H1 (cell line): ENCODE results near the gene SYDE1. TPM values are rescaled to one million over a fixed set of nuclear protein-coding genes. Genes with fewer than 3 reads are reported as not detected.

ENCODE experiments used
- CTCF ChIA-PET: fragments of 300-600 bp; sonication (Branson Sonifier 250); formaldehyde crosslinking; loops from one replicate; lab custom pipeline; 2021; ENCODE audit not compliant: partially characterized antibody; lab: Charles Lee
- POLR2A ChIA-PET: fragments of 300-600 bp; sonication (Branson Sonifier 250); formaldehyde crosslinking; loops from one replicate; lab custom pipeline; 2021; ENCODE audit warnings: inconsistent platforms; ENCODE audit not compliant: partially characterized antibody; lab: Charles Lee
- DNase-seq, 2 experiments: peaks; one replicate each; pipeline versions ENCODE4 v3.0.0 to v3.0.0-alpha.2; 2010 to 2022; ENCODE audit warnings: low spot score in 2 of 2, low read depth in 1 of 2, mixed read lengths in 1 of 2
- FAIRE-seq: peaks from 2 replicates; lab custom pipeline; 2011; peaks lifted over from hg19 to GRCh38; lab: Jason Lieb, UNC
- H2AFZ ChIP-seq: 2 replicates; pipeline ENCODE4 v1.8.1; 2012; ENCODE audit warnings: low read length, inconsistent platforms
- H2AK5ac ChIP-seq: 2 replicates; pipeline ENCODE4 v1.6.1; 2013; ENCODE audit warnings: low read depth, low read length
- H2BK120ac ChIP-seq: replicated peaks from 2 replicates; pipeline ENCODE3; 2013; ENCODE audit warnings: low read depth, low read length, inconsistent platforms
- H2BK12ac ChIP-seq: 2 replicates; pipeline ENCODE4 v1.6.1; 2013; ENCODE audit warnings: low read depth, low read length
- H2BK15ac ChIP-seq: 2 replicates; pipeline ENCODE4 v1.6.1; 2013; ENCODE audit warnings: low read length
- H2BK20ac ChIP-seq: 2 replicates; pipeline ENCODE4 v1.6.1; 2013; ENCODE audit warnings: low read length
- H2BK5ac ChIP-seq: 2 replicates; pipeline ENCODE4 v1.6.1; 2013; ENCODE audit warnings: low read depth, low read length
- H3K14ac ChIP-seq: 2 replicates; pipeline ENCODE4 v1.6.1; 2013; ENCODE audit warnings: inconsistent platforms; ENCODE audit not compliant: insufficient read length
- H3K18ac ChIP-seq: 2 replicates; pipeline ENCODE4 v1.6.1; 2013; ENCODE audit warnings: low read length; ENCODE audit errors: extremely low read depth
- H3K23ac ChIP-seq: 2 replicates; pipeline ENCODE4 v1.6.1; 2013; ENCODE audit warnings: inconsistent platforms; ENCODE audit not compliant: insufficient read length
- H3K23me2 ChIP-seq: 2 replicates; pipeline ENCODE4 v1.6.1; 2013; ENCODE audit warnings: low read depth, low read length
- H3K27ac ChIP-seq: 2 replicates; pipeline ENCODE4 v1.6.1; 2011; ENCODE audit warnings: low read depth, low read length, inconsistent platforms
- H3K27me3 ChIP-seq, 4 experiments: replicated peaks in 1 of 4; 1 replicate in 1 of 4; 2 replicates in 3 of 4; pipeline versions ENCODE4 v1.6.1 to v1.8.1; 2011 to 2013; ENCODE audit warnings: low read length in 3 of 4, mild to moderate bottlenecking in 3 of 4, inconsistent platforms in 2 of 4, mixed read lengths in 2 of 4, moderate library complexity in 1 of 4; ENCODE audit not compliant: control insufficient read depth in 3 of 4, insufficient read depth in 3 of 4; ENCODE audit errors: extremely low read depth in 1 of 4
- H3K36me3 ChIP-seq, 4 experiments: 2 replicates each; pipeline versions ENCODE4 v1.6.1 to v1.8.1; 2011 to 2013; ENCODE audit warnings: mild to moderate bottlenecking in 4 of 4, low read length in 3 of 4, moderate library complexity in 2 of 4, control low read depth in 1 of 4, inconsistent platforms in 1 of 4; ENCODE audit not compliant: insufficient read depth in 4 of 4, control insufficient read depth in 2 of 4
- H3K4ac ChIP-seq: replicated peaks from 2 replicates; pipeline ENCODE3; 2013; ENCODE audit warnings: low read length, low read depth, mixed read lengths, inconsistent platforms; ENCODE audit not compliant: insufficient read length
- H3K4me1 ChIP-seq, 4 experiments: replicated peaks in 1 of 4; 1 replicate in 1 of 4; 2 replicates in 3 of 4; pipeline versions ENCODE4 v1.6.1 to v1.8.1; 2011 to 2013; ENCODE audit warnings: low read length in 3 of 4, inconsistent platforms in 2 of 4, mixed read lengths in 1 of 4; ENCODE audit not compliant: insufficient read depth in 4 of 4, control insufficient read depth in 3 of 4
- H3K4me2 ChIP-seq, 2 experiments: 2 replicates each; pipeline versions ENCODE4 v1.6.1 to v1.8.1; 2011 to 2013; ENCODE audit warnings: low read depth in 2 of 2, low read length in 2 of 2, control low read depth in 1 of 2, inconsistent platforms in 1 of 2, mild to moderate bottlenecking in 1 of 2; ENCODE audit not compliant: insufficient read depth in 1 of 2
- H3K4me3 ChIP-seq, 4 experiments: fragments of 200-600, 300-600 bp in 1 of 4; sonication (generic), shearing (Covaris generic), sonication (Bioruptor Twin) in 1 of 4; 2 replicates each; pipeline versions ENCODE4 v1.5.1 to v1.8.1; 2011 to 2016; ENCODE audit warnings: low read length in 4 of 4, low read depth in 3 of 4, control low read depth in 2 of 4, inconsistent platforms in 2 of 4, mild to moderate bottlenecking in 2 of 4, mixed read lengths in 1 of 4, moderate library complexity in 1 of 4; ENCODE audit not compliant: insufficient read depth in 2 of 4; ENCODE audit errors: extremely low read depth in 1 of 4
- H3K56ac ChIP-seq: replicated peaks from 2 replicates; pipeline ENCODE3; 2013; ENCODE audit warnings: low read depth, mild to moderate bottlenecking, mixed read lengths, low read length, inconsistent platforms; ENCODE audit not compliant: insufficient read length
- H3K79me1 ChIP-seq: 2 replicates; pipeline ENCODE4 v1.6.1; 2013; ENCODE audit warnings: low read depth, low read length, control low read depth
- H3K79me2 ChIP-seq, 2 experiments: 2 replicates each; pipeline versions ENCODE4 v1.6.1 to v1.8.1; 2012 to 2013; ENCODE audit warnings: low read length in 2 of 2, mild to moderate bottlenecking in 2 of 2, inconsistent platforms in 1 of 2; ENCODE audit not compliant: insufficient read depth in 2 of 2, control insufficient read depth in 1 of 2
- H3K9ac ChIP-seq, 4 experiments: replicated peaks in 1 of 4; 1 replicate in 1 of 4; 2 replicates in 3 of 4; pipeline versions ENCODE4 v1.6.1 to v1.8.1; 2011 to 2013; ENCODE audit warnings: low read depth in 3 of 4, low read length in 3 of 4, control low read depth in 2 of 4, mild to moderate bottlenecking in 2 of 4, moderate library complexity in 2 of 4, inconsistent platforms in 1 of 4; ENCODE audit errors: extremely low read depth in 1 of 4
- H3K9me3 ChIP-seq, 2 experiments: 2 replicates each; pipeline versions ENCODE4 v1.6.1 to v1.8.1; 2012 to 2013; ENCODE audit warnings: mild to moderate bottlenecking in 2 of 2, moderate library complexity in 2 of 2, control low read depth in 1 of 2, inconsistent platforms in 1 of 2, low read depth in 1 of 2, low read length in 1 of 2, mixed read lengths in 1 of 2; ENCODE audit not compliant: insufficient read depth in 2 of 2
- H4K20me1 ChIP-seq, 2 experiments: replicated peaks in 1 of 2; 2 replicates each; pipeline versions ENCODE3 to v1.8.1; 2011 to 2013; ENCODE audit warnings: inconsistent platforms in 2 of 2, low read length in 2 of 2, mild to moderate bottlenecking in 1 of 2; ENCODE audit not compliant: insufficient read depth in 2 of 2, control insufficient read depth in 1 of 2
- H4K5ac ChIP-seq: 2 replicates; pipeline ENCODE4 v1.6.1; 2013; ENCODE audit warnings: low read length, low read depth, mixed read lengths, inconsistent platforms; ENCODE audit not compliant: insufficient read length
- H4K8ac ChIP-seq: 2 replicates; pipeline ENCODE4 v1.8.0; 2013; ENCODE audit warnings: mild to moderate bottlenecking, moderate library complexity, low read length, inconsistent platforms; ENCODE audit not compliant: insufficient read depth; ENCODE audit errors: extremely low read depth
- H4K91ac ChIP-seq: replicated peaks from 2 replicates; pipeline ENCODE3; 2013; ENCODE audit warnings: low read length, mixed read lengths, inconsistent platforms; ENCODE audit not compliant: insufficient read length
- CBX5 ChIP-seq: fragments of 300-800, 300-1000 bp; sonication (generic); IDR thresholded peaks from 2 replicates; pipeline ENCODE4 v1.7.1; 2016; ENCODE audit warnings: antibody characterized with exemption, low read length, low read depth
- EGR1 ChIP-seq: IDR thresholded peaks from 2 replicates; pipeline ENCODE4 v1.6.1; 2011; ENCODE audit warnings: low read depth, low read length, borderline replicate concordance
- GABPA ChIP-seq: IDR thresholded peaks from 2 replicates; pipeline ENCODE4 v1.6.1; 2011; ENCODE audit warnings: mild to moderate bottlenecking, low read length, moderate library complexity, borderline replicate concordance; ENCODE audit not compliant: insufficient read depth
- JUND ChIP-seq: IDR thresholded peaks from 2 replicates; pipeline ENCODE4 v1.6.1; 2011; ENCODE audit warnings: mild to moderate bottlenecking, improper control_type of control experiment, low read length
- KDM4A ChIP-seq: IDR thresholded peaks from one replicate; pipeline ENCODE4 v1.7.1; 2012; ENCODE audit warnings: low read depth, mild to moderate bottlenecking, moderate library complexity, low read length, inconsistent platforms; ENCODE audit not compliant: severe bottlenecking
- NANOG ChIP-seq: IDR thresholded peaks from 2 replicates; pipeline ENCODE4 v1.6.1; 2011; ENCODE audit warnings: low read length, low read depth, mild to moderate bottlenecking, inconsistent platforms; ENCODE audit not compliant: insufficient read depth, poor library complexity, severe bottlenecking
- POLR2A ChIP-seq, 2 experiments: IDR thresholded peaks; 1 replicate in 1 of 2; 2 replicates in 1 of 2; pipeline ENCODE4 v1.6.1; 2011; ENCODE audit warnings: low read depth in 2 of 2, low read length in 2 of 2, mild to moderate bottlenecking in 2 of 2; ENCODE audit errors: control extremely low read depth in 1 of 2
- RNF2 ChIP-seq: fragments of 200-900, 300-1000 bp; sonication (generic); IDR thresholded peaks from 2 replicates; pipeline ENCODE4 v1.7.1; 2016; ENCODE audit warnings: borderline replicate concordance, low read depth, mild to moderate bottlenecking, antibody characterized with exemption, low read length; ENCODE audit not compliant: poor library complexity, severe bottlenecking; ENCODE audit errors: missing control alignments
- RXRA ChIP-seq: IDR thresholded peaks from 2 replicates; pipeline ENCODE4 v1.6.1; 2011; ENCODE audit warnings: low read depth, mild to moderate bottlenecking, low read length, moderate library complexity; ENCODE audit not compliant: insufficient read depth
- SRF ChIP-seq: IDR thresholded peaks from 2 replicates; pipeline ENCODE4 v1.6.1; 2011; ENCODE audit warnings: mild to moderate bottlenecking, low read depth, low read length, moderate library complexity
- TAF1 ChIP-seq: IDR thresholded peaks from 2 replicates; pipeline ENCODE4 v1.6.1; 2011; ENCODE audit warnings: mild to moderate bottlenecking, low read depth, low read length
- TAF7 ChIP-seq: optimal IDR thresholded peaks from 2 replicates; pipeline ENCODE3; 2011; ENCODE audit warnings: low read depth, mild to moderate bottlenecking, inconsistent platforms, low read length, moderate library complexity, borderline replicate concordance
- YY1 ChIP-seq: IDR thresholded peaks from 2 replicates; pipeline ENCODE4 v1.6.1; 2011; ENCODE audit warnings: low read depth, mild to moderate bottlenecking, low read length
- WGBS, 2 experiments: shearing (Covaris generic) in 1 of 2; methylation state at CpG; one replicate each; pipeline versions ENCODE4 v1.1.6 to v1.1.7; 2013 to 2015; ENCODE audit warnings: low lambda C conversion rate in 2 of 2, mixed read lengths in 2 of 2, inconsistent platforms in 1 of 2, low coverage in 1 of 2, missing lambda C conversion rate in 1 of 2; ENCODE audit not compliant: insufficient replicate concordance in 2 of 2, insufficient coverage in 1 of 2, insufficient read length in 1 of 2; ENCODE audit errors: extremely low coverage in 1 of 2, missing lambda C conversion rate in 1 of 2; 5-methylcytosine and 5-hydroxymethylcytosine counted together
- polyA plus RNA-seq, 7 experiments: library from polyadenylated mRNA; depleted of rRNA in 3 of 7; stranded (reverse) in 5 of 7; unstranded in 2 of 7; fragments of >200 nt in 5 of 7; fragments of 200-250 nt in 2 of 7; gene quantifications; 1 replicate in 5 of 7; 2 replicates in 1 of 7; 4 replicates in 1 of 7; pipeline versions ENCODE4 v1.2.1 to v1.2.3, GENCODE V29; 2011 to 2013; ENCODE audit warnings: missing spikeins in 2 of 7, mixed read lengths in 2 of 7
- total RNA-seq: library from RNA; stranded (reverse); fragmentation: NEBNext Ultra II Directional; extraction: Animal tissue kit (Norgen Biotek cat#: 25700); gene quantifications from 2 replicates; pipeline ENCODE4 v1.2.1, GENCODE V29; 2021

SYDE1 gene
- total and polyA plus RNA-seq, 2 of the 8 experiments (the other 6 are each of a cell fraction or from before 2014, with no cell fraction given) = 12.0 to 16.8 TPM

DNA sequence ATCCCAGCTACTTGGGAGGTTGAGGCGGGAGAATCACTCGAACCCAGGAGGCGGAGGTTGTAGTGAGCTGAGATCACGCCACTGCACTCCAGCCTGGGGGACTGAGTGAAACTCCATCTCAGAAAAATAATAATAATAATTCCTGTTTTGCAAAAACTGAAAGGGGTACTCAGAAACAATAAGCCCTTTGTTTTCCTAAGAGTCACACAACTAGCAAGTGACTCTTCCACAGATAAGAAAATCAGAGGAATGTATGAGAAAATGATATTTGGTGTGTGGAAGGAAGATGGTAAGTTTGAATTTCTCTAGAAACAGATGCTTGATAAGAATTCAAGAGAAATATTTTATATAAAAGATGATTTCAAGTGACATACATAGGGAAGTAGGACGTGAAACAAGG is 35.1 kb downstream of the SYDE1 start:
- TF ChIP-seq RXRA = no peak
- no peak for TF ChIP-seq TAF1
- no peak for TF ChIP-seq NANOG
- no peak for TF ChIP-seq JUND
- no peak for TF ChIP-seq CBX5
- no peak for TF ChIP-seq RNF2
- TF ChIP-seq EGR1 = no peak
- TF ChIP-seq YY1 = no peak
- TF ChIP-seq TAF7 = no peak
- TF ChIP-seq GABPA = no peak
- no peak for TF ChIP-seq POLR2A (IDR thresholded peaks at IDR 0.05; ENCODE audit: control extremely low read depth in 1 of 2, low read depth in 2 of 2, low read length in 2 of 2)
- no peak for TF ChIP-seq SRF
- no peak for TF ChIP-seq KDM4A
- TF ChIP-seq, all 59 proteins: peak for 0
- CTCF ChIA-PET = interaction anchor here (2.0 to 3.5 kb wide), 3 partner anchors 12 to 41 kb away, joined by 4 to 12 read pairs (median 7); no protein-coding TSS in a partner anchor
- Histone ChIP-seq H2BK20ac (no peak overlapping the region), H2BK120ac (no peak overlapping the region), H3K36me3 (no peaks in the 10 kb centered on the region), H3K4me2 (no peak overlapping the region), H3K4me1 (no peaks in the 10 kb centered on the region), H2BK12ac (no peak overlapping the region), H2BK15ac (no peak overlapping the region), H3K9ac (no peak overlapping the region), H3K27me3 (no peaks in the 10 kb centered on the region), H3K4ac (no peak overlapping the region), H2AFZ (no peak overlapping the region), H4K91ac (no peak overlapping the region), H3K9me3 (peaks cover 0 to 11% of the 10 kb centered on the region in 2 experiments; a peak in 2 of 4 replicates), H4K5ac (no peak overlapping the region), H3K23ac (no peak overlapping the region), H3K14ac (no peak overlapping the region), H4K20me1 (no peaks in the 10 kb centered on the region), H3K56ac (no peak overlapping the region), H3K18ac (no peak overlapping the region), H3K4me3 (no peak overlapping the region), H3K23me2 (no peaks in the 10 kb centered on the region; the same call in 1 of the 2 replicates), H2BK5ac (no peak overlapping the region), H3K79me1 (no peaks in the 10 kb centered on the region), H3K79me2 (no peaks in the 10 kb centered on the region), H3K27ac (no peak overlapping the region), H2AK5ac (no peak overlapping the region), H4K8ac (no peak overlapping the region)
- DNase-seq (no peak), FAIRE-seq (no peak)
- 91% methylated on average over 5 of the region's 5 CpGs; no CpG with 5 or more reads in 1 of the 2 experiments for WGBS, 2 experiments
- POLR2A ChIA-PET = interaction anchor here (1.6 kb wide), 1 partner anchor 16 kb away, joined by 3 read pairs; no protein-coding TSS in a partner anchor
